SH-SY5Y (cell line): ENCODE results near the gene PPARG.

ENCODE experiments used
- GATA2 ChIP-seq: IDR thresholded peaks from 2 replicates; pipeline ENCODE4 v1.6.1; 2011; ENCODE audit warnings: mild to moderate bottlenecking, low read depth, low read length
- GATA3 ChIP-seq: IDR thresholded peaks from 2 replicates; pipeline ENCODE4 v1.6.1; 2011; ENCODE audit warnings: low read depth, mild to moderate bottlenecking, low read length, moderate library complexity

DNA sequence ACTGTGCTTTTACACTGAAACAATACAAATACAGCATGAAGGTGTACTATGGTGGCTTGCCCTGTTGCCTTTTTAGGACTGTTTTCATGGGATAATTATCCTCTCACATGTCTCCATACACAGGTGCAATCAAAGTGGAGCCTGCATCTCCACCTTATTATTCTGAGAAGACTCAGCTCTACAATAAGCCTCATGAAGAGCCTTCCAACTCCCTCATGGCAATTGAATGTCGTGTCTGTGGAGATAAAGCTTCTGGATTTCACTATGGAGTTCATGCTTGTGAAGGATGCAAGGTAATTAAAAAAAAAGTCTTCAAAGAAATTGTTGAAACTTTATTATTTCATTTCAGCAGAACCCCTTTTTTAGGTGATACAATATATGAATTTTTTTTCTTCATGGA is 92.3 kb downstream of the PPARG start:
- no peak for TF ChIP-seq GATA2
- no peak for TF ChIP-seq GATA3
